ENCODE measurements around the gene AKT3.

Gene AKT3

GRCh38 chr1:243730487-243731150 lies 119.4 kb downstream of the AKT3 start:
- DNase-seq = no peak

DNA sequence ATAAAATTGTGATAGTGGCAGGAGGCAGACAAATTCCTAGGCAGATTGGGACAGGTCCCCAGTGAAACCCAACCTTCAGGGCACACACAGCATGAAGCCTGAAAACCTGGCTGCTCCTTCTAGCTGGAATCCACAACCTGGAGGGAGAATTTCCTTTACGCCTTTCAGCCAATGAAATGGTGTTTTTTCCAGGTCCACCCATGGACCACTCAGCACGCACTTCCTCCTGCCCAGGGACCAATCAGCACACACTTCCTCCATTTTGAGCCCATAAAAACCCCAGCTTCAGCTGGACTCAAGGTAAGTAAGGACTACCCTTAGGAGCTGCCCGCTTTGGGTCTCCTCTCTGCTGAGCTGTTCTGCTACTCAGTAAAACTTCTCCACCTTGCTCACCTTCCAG lies 120.1 kb downstream of the AKT3 start:
- no peak for DNase-seq

DNA sequence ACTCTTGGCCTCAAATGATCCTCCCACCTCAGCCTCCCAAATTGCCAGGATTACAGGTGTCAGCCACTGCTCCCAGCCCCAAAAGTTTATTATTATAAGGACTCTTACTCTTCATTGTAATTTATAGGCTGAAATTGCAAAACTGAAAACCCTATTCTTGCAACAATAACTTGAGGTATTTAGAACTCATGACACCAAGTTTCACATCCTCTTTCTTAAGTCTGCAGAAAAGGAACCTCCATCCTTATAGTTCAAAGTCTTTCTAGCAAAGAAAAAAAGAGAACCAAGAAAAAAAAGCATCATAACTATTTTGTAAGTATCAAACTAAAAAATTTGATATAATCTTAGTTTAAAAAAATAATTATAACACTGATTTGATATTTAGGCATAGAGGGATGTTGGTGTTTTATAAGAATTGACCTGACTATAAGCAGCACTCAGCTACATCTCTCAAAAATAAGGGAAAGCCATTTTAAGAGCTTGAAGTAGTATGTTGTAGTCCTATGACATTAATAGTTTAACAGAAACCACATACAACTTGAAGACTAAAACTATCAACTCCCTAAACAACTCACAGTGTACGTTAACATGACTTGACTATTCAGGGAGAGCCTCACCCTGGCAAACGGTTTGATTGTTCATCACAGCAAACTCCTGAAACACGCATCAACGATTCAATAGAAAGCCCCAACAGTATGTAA lies 122.4 kb downstream of the AKT3 start:
- DNase-seq = no peak

GRCh38 chr1:243726806-243727502 lies 123.1 kb downstream of the AKT3 start:
- no peak for DNase-seq

DNA sequence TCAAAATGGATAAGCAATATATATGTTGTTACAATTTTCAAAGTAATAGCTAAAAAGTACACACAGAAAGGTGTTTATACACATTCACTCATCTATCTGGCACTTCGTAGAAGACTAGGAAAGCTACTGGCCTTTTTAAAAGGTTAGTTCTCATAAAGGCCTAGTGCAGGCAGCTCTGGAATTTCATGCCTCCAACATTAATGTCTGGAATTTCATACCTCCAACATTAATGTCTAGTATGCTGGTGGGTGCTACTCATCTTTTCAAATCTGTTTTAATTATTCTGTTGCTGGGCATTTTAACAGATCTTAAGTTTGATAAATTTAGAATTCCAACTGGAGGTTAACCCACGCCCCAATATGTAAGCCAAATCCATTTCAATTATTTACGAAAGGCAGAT lies 124.2 kb downstream of the AKT3 start:
- no peak for DNase-seq

GRCh38 chr1:243725075-243725474 lies 125.0 kb downstream of the AKT3 start:
- no peak for DNase-seq

- no peak for DNase-seq
These were observed 126.5 kb downstream of the AKT3 start for GRCh38 chr1:243723458-243724043.

GRCh38 chr1:243723050-243723449 lies 127.0 kb downstream of the AKT3 start:
- no peak for DNase-seq

- DNase-seq = no peak
These were observed 130.6 kb downstream of the AKT3 start for GRCh38 chr1:243719476-243719875.

GRCh38 chr1:243718893-243719292 lies 131.2 kb downstream of the AKT3 start:
- no peak for DNase-seq

GRCh38 chr1:243718022-243718421 lies 132.0 kb downstream of the AKT3 start:
- DNase-seq = no peak

DNA sequence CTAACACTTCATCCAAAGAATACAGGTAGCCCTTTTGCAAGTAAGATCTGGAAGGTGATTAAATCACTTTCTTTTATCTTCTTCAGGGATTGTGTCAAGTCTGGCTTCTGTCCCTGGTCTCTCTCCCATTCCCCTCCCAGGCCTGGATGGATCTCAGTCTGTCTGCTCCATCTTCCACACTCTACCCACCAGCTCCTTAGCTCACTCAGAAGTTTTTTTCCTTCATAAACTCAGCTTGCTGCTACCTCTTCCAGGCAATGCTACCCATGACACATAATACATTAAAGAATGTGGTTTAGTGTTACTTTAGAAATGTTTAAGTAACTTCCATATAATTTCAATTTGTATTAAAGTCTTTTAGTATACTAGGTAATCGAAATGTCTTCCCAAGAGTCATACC lies 133.1 kb downstream of the AKT3 start:
- no peak for DNase-seq

GRCh38 chr1:243715285-243715684 lies 134.8 kb downstream of the AKT3 start:
- no peak for DNase-seq

DNA sequence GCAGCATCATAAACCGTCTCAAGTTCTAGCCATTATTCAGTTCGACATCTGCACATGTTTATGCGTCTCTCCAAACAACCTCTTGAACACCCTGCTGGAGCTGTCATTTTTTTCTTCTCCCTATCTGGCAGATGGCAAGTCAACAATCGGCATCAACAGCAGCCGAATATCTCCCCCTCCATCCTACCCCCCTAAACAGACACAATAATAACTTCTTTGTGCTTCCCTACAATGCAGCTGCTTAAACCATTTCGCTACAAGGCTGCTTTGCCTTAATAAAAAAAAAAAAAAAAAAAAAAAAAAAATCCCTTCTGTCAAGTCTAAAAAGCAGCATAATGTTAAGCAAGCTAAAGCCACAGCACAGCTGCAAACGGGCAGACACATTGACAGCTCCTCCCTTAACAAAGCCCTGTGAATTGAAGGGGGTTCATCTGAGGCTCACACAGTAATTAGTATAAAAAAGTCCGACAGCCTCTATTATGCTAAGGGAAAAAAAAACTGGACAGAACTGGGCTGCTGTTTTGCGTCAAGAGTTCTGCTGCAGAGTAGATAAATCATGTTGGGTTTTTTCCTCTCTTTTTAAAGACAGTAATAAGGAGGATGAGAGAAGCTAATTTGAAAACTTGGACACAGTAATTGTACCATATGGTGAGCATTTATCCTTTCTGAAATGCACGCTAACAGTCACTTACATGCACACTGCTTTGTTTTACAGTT lies 136.4 kb downstream of the AKT3 start:
- DNase-seq = no peak

DNA sequence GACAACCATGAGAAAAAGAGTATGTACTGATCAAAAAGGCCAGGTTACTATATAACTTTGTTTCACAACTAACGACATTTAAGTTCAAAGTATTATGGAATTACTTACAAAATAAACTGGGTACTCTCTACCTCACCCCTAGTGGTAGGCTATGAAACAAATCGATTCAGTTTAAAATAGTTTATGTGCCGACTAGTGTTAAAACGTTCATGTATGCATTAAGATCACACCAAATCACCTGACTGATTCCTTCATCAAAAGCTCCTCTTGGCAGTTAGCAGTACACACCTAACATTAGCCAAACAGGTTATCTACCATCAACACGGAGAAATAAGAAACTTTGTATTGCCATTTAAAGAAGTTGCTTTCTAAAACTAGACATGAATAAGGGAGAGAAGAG lies 137.1 kb downstream of the AKT3 start:
- DNase-seq = no peak

- DNase-seq = no peak
These were observed 137.8 kb downstream of the AKT3 start for GRCh38 chr1:243712242-243712641.

DNA sequence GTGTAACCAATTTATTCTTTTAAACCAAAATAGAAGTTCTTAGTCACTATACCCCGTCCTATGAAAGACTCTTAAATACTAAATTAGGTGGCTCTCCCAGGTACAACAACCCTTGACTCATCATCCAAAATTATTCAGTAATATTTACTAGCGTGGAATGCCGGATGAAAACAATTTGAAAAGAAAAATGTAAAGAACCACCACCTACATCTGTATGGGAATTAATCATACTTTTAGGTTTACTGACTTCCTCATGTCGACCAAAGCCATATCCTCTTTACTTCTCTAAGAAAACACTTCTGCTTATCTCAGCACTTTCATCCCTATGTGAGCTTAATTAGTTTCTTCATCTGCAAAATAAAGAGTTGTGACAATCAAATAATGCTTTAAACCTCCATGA lies 139.6 kb downstream of the AKT3 start:
- no peak for DNase-seq

DNA sequence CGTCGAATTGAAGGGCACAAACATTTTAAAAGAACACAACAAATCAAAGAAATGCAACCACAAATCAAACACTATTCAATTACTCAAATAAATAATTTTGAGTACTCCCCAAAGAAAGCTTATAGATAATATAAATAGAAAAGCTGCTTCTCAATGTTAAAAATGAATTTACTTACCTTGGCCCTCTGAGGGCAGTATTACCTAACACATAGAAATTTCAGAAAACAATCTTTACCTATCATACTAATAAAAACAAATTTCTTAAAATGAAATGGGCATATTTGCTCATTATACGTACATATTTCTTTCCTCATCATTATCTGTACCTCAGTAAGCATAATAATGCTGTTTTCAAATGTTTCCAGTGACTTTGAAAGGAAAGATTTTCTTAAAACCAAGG lies 141.8 kb downstream of the AKT3 start:
- DNase-seq = no peak

DNA sequence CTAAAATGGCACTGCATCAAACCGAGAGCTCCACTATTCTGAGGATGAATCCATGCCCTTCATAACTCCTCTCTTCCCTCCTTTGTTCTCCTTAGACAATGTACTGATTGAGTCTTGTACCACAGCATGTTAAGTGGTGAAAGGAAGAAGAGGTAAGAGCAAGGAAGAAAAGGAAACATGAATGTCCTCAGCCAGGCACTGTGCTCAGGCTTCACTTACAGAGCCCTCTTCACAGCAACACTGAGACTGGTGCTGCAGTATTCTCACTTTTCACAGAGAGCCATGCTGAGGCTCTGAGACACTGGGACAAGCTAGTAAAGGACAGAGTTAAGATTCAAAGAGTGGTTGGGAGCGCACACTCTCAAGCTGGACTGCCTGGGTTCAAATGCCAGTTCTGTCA lies 143.5 kb downstream of the AKT3 start:
- DNase-seq = no peak

DNA sequence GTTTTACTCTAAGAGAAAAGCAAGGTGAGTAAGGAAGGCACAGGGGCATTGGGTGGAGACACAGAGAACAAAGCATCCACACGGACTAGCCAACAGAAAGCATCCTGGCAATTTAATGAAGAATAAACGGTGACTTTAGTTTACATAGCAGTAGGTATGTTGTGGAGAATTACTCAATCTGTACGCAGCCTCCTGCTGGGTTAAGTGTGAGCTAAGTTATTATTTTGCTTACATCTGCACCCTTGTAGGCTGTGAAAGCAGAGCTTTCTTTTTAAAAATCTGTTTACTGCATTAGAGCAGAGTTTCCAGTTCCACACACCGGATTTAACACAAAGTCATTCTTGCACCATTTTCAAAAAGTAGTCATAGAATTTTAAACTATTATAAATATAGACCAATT lies 144.5 kb downstream of the AKT3 start:
- no peak for DNase-seq

DNA sequence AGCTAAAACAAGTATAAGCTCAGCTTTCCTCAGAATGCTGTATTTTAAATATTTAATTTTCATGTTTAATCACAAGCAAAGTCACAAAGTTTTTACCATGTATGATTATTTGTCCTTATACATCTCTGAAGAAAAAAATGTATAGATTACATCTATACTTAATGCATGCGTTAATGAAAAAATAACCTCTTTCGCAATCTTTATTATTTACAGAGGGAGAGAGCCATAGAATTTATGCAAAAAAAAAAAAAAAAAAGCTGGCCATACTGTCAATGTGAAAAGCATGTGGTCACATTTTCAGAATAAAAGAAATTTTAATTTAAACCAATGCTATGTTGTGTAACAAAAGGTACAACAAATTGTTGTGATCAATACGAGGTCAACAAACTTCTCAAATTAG lies 148.2 kb downstream of the AKT3 start:
- DNase-seq = no peak

GRCh38 chr1:243693800-243694199 lies 156.2 kb downstream of the AKT3 start:
- DNase-seq = no peak

DNA sequence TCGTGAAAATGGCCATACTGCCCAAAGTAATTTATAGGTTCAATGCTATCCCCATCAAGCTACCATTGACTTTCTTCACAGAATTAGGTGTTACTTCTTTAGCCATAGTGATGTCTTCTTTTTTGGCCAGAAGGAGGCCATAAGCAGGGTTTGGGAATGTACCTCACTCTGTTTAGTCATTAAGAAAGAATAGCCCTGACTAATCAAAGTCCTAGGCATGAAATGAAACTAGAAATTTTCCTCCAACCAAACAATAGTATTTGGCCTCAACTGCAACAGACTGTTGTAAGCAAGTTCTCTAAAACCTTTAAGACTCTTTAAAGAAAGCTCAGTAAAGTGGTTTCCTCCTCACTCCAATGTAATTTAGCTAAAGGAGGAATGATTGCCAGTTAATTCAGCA lies 163.9 kb downstream of the AKT3 start:
- no peak for DNase-seq
